HCT116 (cell line): Measurements from ENCODE around the gene CERKL. TPM values are rescaled to one million over a fixed set of nuclear protein-coding genes. Genes with fewer than 3 reads are reported as not detected.

ENCODE experiments used
- ATAC-seq: fragments of 200-7000 bp; cut with Tn5 transposase; 2 replicates; pipeline ENCODE4 v1.9.1; 2020; ENCODE audit warnings: mild to moderate bottlenecking, moderate library complexity
- BruUV-seq: library from RNA; stranded (reverse); fragments of 400-500 nt; replicated peaks from 2 replicates; lab custom pipeline; 2021; lab: Mats Ljungman, UMichigan
- CTCF ChIA-PET: fragments of 300-600 bp; sonication (Branson Sonifier 250); formaldehyde crosslinking; loops from one replicate; lab custom pipeline; 2021; ENCODE audit warnings: antibody characterized with exemption; lab: Charles Lee
- POLR2A ChIA-PET: fragments of 300-600, 350-600 bp; sonication (Branson Sonifier 250); formaldehyde crosslinking; loops from one replicate; lab custom pipeline; 2021; ENCODE audit warnings: antibody characterized with exemption; lab: Charles Lee
- RAD21 ChIA-PET, 2 experiments: fragments of 300-600 bp; sonication (Branson Sonifier 250); formaldehyde crosslinking; loops; one replicate each; lab custom pipeline; 2023; ENCODE audit warnings: low total read pairs in 2 of 2; ENCODE audit not compliant: uncharacterized antibody in 2 of 2, unreplicated experiment in 2 of 2, low non-redundant PET in 1 of 2; lab: Charles Lee
- DNase-seq: peaks from one replicate; pipeline ENCODE4 v3.0.0-alpha.2; 2010; ENCODE audit warnings: low read depth, low spot score
- H2AFZ ChIP-seq: fragments of 200-600 bp; shearing (Covaris generic), sonication (generic); 2 replicates; pipeline ENCODE4 v1.6.1; 2017; ENCODE audit warnings: low read depth, mixed run types, mixed read lengths, antibody characterized with exemption, low read length; ENCODE audit not compliant: poor library complexity, severe bottlenecking
- H3K27ac ChIP-seq: 2 replicates; pipeline ENCODE4 v1.5.1; 2012; ENCODE audit warnings: low read depth, low read length
- H3K27me3 ChIP-seq: fragments of 200-600 bp; sonication (generic); 2 replicates; pipeline ENCODE4 v1.6.1; 2016; ENCODE audit warnings: mixed run types, low read length, mixed read lengths; ENCODE audit not compliant: insufficient read depth
- H3K36me3 ChIP-seq, 2 experiments: fragments of 200-500 bp in 1 of 2; fragments of 200-600 bp in 1 of 2; sonication (Bioruptor generic) in 1 of 2; sonication (generic) in 1 of 2; 2 replicates each; pipeline versions ENCODE4 v1.5.1 to v1.6.1; 2014 to 2016; ENCODE audit warnings: low read length in 2 of 2, inconsistent platforms in 1 of 2, mixed read lengths in 1 of 2, mixed run types in 1 of 2; ENCODE audit not compliant: insufficient read depth in 2 of 2, control insufficient read depth in 1 of 2
- H3K4me1 ChIP-seq, 2 experiments: fragments of 200-600 bp in 1 of 2; sonication (generic) in 1 of 2; 2 replicates each; pipeline versions ENCODE4 v1.5.1 to v1.6.1; 2012 to 2017; ENCODE audit warnings: low read length in 2 of 2, inconsistent platforms in 1 of 2, mild to moderate bottlenecking in 1 of 2, mixed read lengths in 1 of 2, mixed run types in 1 of 2, moderate library complexity in 1 of 2; ENCODE audit not compliant: insufficient read depth in 2 of 2, control insufficient read depth in 1 of 2
- H3K4me2 ChIP-seq: fragments of 200-600 bp; sonication (generic); 2 replicates; pipeline ENCODE4 v1.6.1; 2017; ENCODE audit warnings: mixed run types, low read length, mixed read lengths
- H3K4me3 ChIP-seq, 2 experiments: fragments of 200-600 bp in 1 of 2; sonication (generic) in 1 of 2; replicated peaks in 1 of 2; 2 replicates each; pipeline ENCODE4 v1.5.1; 2011 to 2016; ENCODE audit warnings: low read length in 2 of 2, control low read depth in 1 of 2, low read depth in 1 of 2, mild to moderate bottlenecking in 1 of 2, mixed read lengths in 1 of 2, mixed run types in 1 of 2
- H3K79me2 ChIP-seq: fragments of 200-600 bp; sonication (generic); 2 replicates; pipeline ENCODE4 v1.6.1; 2017; ENCODE audit warnings: mild to moderate bottlenecking, mixed run types, low read length, moderate library complexity, mixed read lengths; ENCODE audit not compliant: insufficient read depth
- H3K9ac ChIP-seq: fragments of 200-600 bp; sonication (generic); 2 replicates; pipeline ENCODE4 v1.6.1; 2016; ENCODE audit warnings: low read length, mixed read lengths
- H3K9me2 ChIP-seq: fragments of 200-600 bp; sonication (generic), shearing (Covaris generic); 2 replicates; pipeline ENCODE4 v1.6.1; 2017; ENCODE audit warnings: mixed run types, mild to moderate bottlenecking, moderate library complexity; ENCODE audit not compliant: insufficient read depth
- H3K9me3 ChIP-seq, 2 experiments: fragments of 200-500 bp in 1 of 2; fragments of 200-600 bp in 1 of 2; sonication (Bioruptor generic) in 1 of 2; sonication (generic) in 1 of 2; 2 replicates each; pipeline ENCODE4 v1.6.1; 2014 to 2017; ENCODE audit warnings: low read length in 2 of 2, mixed read lengths in 2 of 2, inconsistent platforms in 1 of 2, low read depth in 1 of 2, mild to moderate bottlenecking in 1 of 2, mixed run types in 1 of 2, moderate library complexity in 1 of 2; ENCODE audit not compliant: control insufficient read depth in 1 of 2, insufficient read depth in 1 of 2
- H4K20me1 ChIP-seq: fragments of 200-600 bp; sonication (generic), shearing (Covaris generic); 2 replicates; pipeline ENCODE4 v1.6.1; 2017; ENCODE audit warnings: mixed run types, mild to moderate bottlenecking, moderate library complexity; ENCODE audit not compliant: insufficient read depth
- RAD21 ChIP-seq: IDR thresholded peaks from 2 replicates; pipeline ENCODE4 v1.6.1; 2012; ENCODE audit warnings: low read depth, mild to moderate bottlenecking
- SP1 ChIP-seq: IDR thresholded peaks from 2 replicates; pipeline ENCODE4 v1.6.1; 2012; ENCODE audit warnings: low read depth
- YY1 ChIP-seq: IDR thresholded peaks from 2 replicates; pipeline ENCODE4 v1.6.1; 2011; ENCODE audit warnings: low read length, low read depth, moderate library complexity, mild to moderate bottlenecking; ENCODE audit not compliant: insufficient replicate concordance; ENCODE audit errors: extremely low read depth
- intact Hi-C: fragments of 100-400 bp; cut with micrococcal nuclease; formaldehyde crosslinking; loops from 2 replicates; pipeline ENCODE4 v1.10.0; 2022
- total RNA-seq: library from RNA; stranded (reverse); gene quantifications from one replicate; pipeline ENCODE4 v1.2.1, GENCODE V29; 2021; ENCODE audit not compliant: unreplicated experiment
- TF ChIP-seq, protein P1 (sequence below), 3 experiments: fragments of 200-600 bp in 1 of 3; sonication (generic) in 1 of 3; IDR thresholded peaks in 2 of 3; conservative IDR thresholded peaks in 1 of 3; 2 replicates each; pipeline ENCODE4 v1.5.1; 2012 to 2017; ENCODE audit warnings: low read depth in 2 of 3, low read length in 2 of 3, antibody characterized with exemption in 1 of 3, borderline replicate concordance in 1 of 3, control low read depth in 1 of 3, mild to moderate bottlenecking in 1 of 3, mixed read lengths in 1 of 3, mixed run types in 1 of 3, moderate library complexity in 1 of 3; ENCODE audit not compliant: insufficient read depth in 1 of 3

Gene CERKL
- total RNA-seq, 1 experiment from 2014 or later, result 0.66 TPM

DNA sequence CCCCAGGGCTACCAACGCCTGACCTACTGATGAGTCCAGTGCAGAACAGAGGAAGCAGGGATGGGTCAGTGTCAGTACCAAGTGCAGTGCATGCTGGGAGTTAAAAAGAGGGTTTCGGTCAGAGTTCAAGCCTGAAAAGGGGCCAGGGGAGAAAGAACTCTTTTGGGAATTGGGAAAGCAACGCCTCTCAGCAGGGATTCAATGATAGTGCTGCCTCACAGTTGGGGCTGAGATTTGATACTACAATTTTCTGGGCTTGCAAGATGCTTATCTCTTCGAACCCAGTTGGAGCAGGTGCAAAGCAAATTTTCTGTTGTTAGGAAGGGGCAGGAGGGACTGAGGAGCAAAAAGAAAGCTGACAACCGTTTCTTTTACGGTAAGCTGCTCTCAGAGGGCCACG, 82.6 kb downstream of the CERKL start:
- Histone ChIP-seq H3K9ac (no peak overlapping the region), H3K27me3 (no peaks in the 10 kb centered on the region), H3K9me2 (no peaks in the 10 kb centered on the region), H3K4me2 (no peak overlapping the region), H3K9me3 (no peaks in the 10 kb centered on the region), H4K20me1 (no peaks in the 10 kb centered on the region), H3K79me2 (no peaks in the 10 kb centered on the region), H3K27ac (no peak overlapping the region), H3K4me3 (no peak overlapping the region), H2AFZ (peak overlapping the region; percentile 10), H3K4me1 (peaks cover 0 to 5% of the 10 kb centered on the region in 2 experiments; a peak in 2 of 4 replicates), H3K36me3 (no peaks in the 10 kb centered on the region)
- ATAC-seq (no peak), DNase-seq (no peak)
- intact Hi-C loops, result loop anchor here (5.0 kb wide), 2 partner anchors 328 to 1073 kb away; no protein-coding TSS in a partner anchor
- ChIA-PET CTCF (interaction anchor here (4.3 kb wide), 1 partner anchor 141 kb away, joined by 65 read pairs; no protein-coding TSS in a partner anchor), POLR2A (no interaction called here), RAD21 (no interaction called here)
- no TSS peak for BruUV-seq
- TF ChIP-seq SP1, result no peak

DNA sequence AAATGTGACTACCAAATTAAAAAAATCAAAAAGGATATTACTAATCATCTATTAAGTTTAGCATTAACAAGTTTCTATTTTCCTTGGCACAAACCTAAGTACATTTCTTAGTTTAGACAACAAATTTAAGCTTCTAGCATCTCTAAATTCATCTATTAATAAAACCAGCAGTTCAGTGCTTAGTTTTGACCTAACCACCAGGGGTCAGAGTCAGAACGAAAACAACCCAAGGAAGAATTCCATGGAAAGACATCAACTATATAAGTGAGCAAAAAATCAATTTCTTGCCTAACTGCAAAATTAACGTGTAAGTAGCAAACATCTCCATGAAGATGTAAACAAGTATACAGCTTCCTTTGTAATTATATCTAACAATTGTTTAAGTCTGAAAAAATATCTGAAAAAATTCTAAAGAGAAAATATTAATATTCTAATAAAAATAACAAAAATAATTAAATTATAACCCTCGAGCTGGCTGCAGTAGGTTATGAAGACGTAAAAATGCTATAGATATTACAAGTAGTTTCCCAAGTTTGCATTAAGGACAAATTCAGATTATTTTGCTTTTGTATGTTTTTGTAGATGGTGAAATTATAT, 83.7 kb downstream of the CERKL start:
- no peak overlapping the region for H3K9ac ChIP-seq
- H3K4me2 ChIP-seq, result no peak overlapping the region
- TF ChIP-seq RAD21 (peak; percentile 84), YY1 (no peak)
- TF ChIP-seq, protein P1, sequence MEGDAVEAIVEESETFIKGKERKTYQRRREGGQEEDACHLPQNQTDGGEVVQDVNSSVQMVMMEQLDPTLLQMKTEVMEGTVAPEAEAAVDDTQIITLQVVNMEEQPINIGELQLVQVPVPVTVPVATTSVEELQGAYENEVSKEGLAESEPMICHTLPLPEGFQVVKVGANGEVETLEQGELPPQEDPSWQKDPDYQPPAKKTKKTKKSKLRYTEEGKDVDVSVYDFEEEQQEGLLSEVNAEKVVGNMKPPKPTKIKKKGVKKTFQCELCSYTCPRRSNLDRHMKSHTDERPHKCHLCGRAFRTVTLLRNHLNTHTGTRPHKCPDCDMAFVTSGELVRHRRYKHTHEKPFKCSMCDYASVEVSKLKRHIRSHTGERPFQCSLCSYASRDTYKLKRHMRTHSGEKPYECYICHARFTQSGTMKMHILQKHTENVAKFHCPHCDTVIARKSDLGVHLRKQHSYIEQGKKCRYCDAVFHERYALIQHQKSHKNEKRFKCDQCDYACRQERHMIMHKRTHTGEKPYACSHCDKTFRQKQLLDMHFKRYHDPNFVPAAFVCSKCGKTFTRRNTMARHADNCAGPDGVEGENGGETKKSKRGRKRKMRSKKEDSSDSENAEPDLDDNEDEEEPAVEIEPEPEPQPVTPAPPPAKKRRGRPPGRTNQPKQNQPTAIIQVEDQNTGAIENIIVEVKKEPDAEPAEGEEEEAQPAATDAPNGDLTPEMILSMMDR (IDR thresholded peaks at IDR 0.05 in 2 of 3, conservative IDR thresholded peaks at IDR 0.05 in 1 of 3; ENCODE audit: borderline replicate concordance in 1 of 3, insufficient read depth in 1 of 3, low read depth in 2 of 3, low read length in 2 of 3), result peak; percentile 49 to 74 (median 68); a peak in 4 of 6 replicates
- H3K9me3 ChIP-seq, result no peaks in the 10 kb centered on the region
- no peaks in the 10 kb centered on the region for H3K79me2 ChIP-seq
- H4K20me1 ChIP-seq, result no peaks in the 10 kb centered on the region
- no peak overlapping the region for H3K4me3 ChIP-seq
- H3K9me2 ChIP-seq, result no peaks in the 10 kb centered on the region
- BruUV-seq, result no TSS peak
- CTCF ChIA-PET, result interaction anchor here (0.6 to 4.3 kb wide), 15 partner anchors 9 to 1873 kb away, joined by 3 to 65 read pairs (median 3); no protein-coding TSS in a partner anchor
- H3K36me3 ChIP-seq, result no peaks in the 10 kb centered on the region
- no peak overlapping the region for H3K27ac ChIP-seq
- peak overlapping the region; percentile 31 for H2AFZ ChIP-seq
- ATAC-seq, result peak; percentile 82
- H3K27me3 ChIP-seq, result no peaks in the 10 kb centered on the region
- peaks cover 0 to 5% of the 10 kb centered on the region in 2 experiments; a peak in 2 of 4 replicates for H3K4me1 ChIP-seq
- intact Hi-C loops, result loop anchor here (1.0 to 5.0 kb wide), 4 partner anchors 142 to 1074 kb away; no protein-coding TSS in a partner anchor
- RAD21 ChIA-PET, result interaction anchor here (0.5 to 2.5 kb wide), 3 partner anchors 142 to 160 kb away, joined by 3 to 10 read pairs (median 4); no protein-coding TSS in a partner anchor
- peak; percentile 54 for DNase-seq
- POLR2A ChIA-PET, result no interaction called here
